ENCODE data around the gene ECM2. TPM values are rescaled to one million over a fixed set of nuclear protein-coding genes. Genes with fewer than 3 reads are reported as not detected.

Gene ECM2
- total and polyA plus RNA-seq, 12 donors = 2.1 to 14.9 (median 8.4) TPM

DNA sequence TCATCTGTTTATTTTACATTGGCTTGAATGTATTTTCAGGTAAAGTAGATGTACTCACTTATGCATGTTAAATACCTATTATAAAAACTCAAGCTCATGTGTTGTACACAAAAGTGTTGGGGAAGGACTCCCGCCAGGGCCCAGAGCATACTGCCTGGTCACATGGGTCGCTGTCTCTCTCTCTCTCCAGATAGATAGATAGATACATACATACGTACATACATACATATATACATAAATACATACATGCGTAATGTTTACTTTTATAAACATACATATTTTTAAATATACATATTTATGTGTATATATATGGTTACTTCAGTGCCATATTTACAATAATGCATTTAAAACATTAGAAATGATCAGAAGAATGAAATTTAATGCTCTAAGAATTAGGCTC is 78.2 kb downstream of the ECM2 start:
- H3K4me1 ChIP-seq = no peaks in the 10 kb centered on the region
- ATAC-seq (no peak), DNase-seq (no peak)
- no peaks in the 10 kb centered on the region for H3K9me3 ChIP-seq
- H3K36me3 ChIP-seq = peaks cover 0 to 44% (median 0%) of the 10 kb centered on the region in 9 donors
- no peak overlapping the region for H3K27ac ChIP-seq
- intact Hi-C loops (cut with DNase I) = no loop called here
- H3K4me3 ChIP-seq = no peak overlapping the region
- 95 to 97% methylated on average over 4 of the region's 4 CpGs for WGBS, 2 donors
- H3K27me3 ChIP-seq = no peaks in the 10 kb centered on the region
- TF ChIP-seq, protein P1, sequence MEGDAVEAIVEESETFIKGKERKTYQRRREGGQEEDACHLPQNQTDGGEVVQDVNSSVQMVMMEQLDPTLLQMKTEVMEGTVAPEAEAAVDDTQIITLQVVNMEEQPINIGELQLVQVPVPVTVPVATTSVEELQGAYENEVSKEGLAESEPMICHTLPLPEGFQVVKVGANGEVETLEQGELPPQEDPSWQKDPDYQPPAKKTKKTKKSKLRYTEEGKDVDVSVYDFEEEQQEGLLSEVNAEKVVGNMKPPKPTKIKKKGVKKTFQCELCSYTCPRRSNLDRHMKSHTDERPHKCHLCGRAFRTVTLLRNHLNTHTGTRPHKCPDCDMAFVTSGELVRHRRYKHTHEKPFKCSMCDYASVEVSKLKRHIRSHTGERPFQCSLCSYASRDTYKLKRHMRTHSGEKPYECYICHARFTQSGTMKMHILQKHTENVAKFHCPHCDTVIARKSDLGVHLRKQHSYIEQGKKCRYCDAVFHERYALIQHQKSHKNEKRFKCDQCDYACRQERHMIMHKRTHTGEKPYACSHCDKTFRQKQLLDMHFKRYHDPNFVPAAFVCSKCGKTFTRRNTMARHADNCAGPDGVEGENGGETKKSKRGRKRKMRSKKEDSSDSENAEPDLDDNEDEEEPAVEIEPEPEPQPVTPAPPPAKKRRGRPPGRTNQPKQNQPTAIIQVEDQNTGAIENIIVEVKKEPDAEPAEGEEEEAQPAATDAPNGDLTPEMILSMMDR (IDR thresholded peaks at IDR 0.05) = no peak

GRCh38 chr9:92455217-92455616 is 80.6 kb downstream of the ECM2 start:
- intact Hi-C loops (cut with DNase I) = no loop called here
- WGBS, 2 donors = 81 to 86% methylated on average over 3 of the region's 3 CpGs
- no peak overlapping the region for H3K4me3 ChIP-seq
- H3K36me3 ChIP-seq = peaks cover 0 to 33% (median 0%) of the 10 kb centered on the region in 9 donors
- ATAC-seq (no peak), DNase-seq (no peak)
- TF ChIP-seq, protein P1 (IDR thresholded peaks at IDR 0.05) = peak in 2 of 9 donors; percentile 10 to 19
- H3K27ac ChIP-seq = no peak overlapping the region
- no peaks in the 10 kb centered on the region for H3K27me3 ChIP-seq
- H3K4me1 ChIP-seq = no peaks in the 10 kb centered on the region
- H3K9me3 ChIP-seq = no peaks in the 10 kb centered on the region

GRCh38 chr9:92446536-92446935 is 89.3 kb downstream of the ECM2 start:
- Histone ChIP-seq H3K27me3 (no peaks in the 10 kb centered on the region), H3K36me3 (no peaks in the 10 kb centered on the region), H3K27ac (no peak overlapping the region), H3K9me3 (no peaks in the 10 kb centered on the region), H3K4me3 (no peak overlapping the region), H3K4me1 (no peaks in the 10 kb centered on the region)
- DNase-seq = no peak
- TF ChIP-seq, protein P1 (IDR thresholded peaks at IDR 0.05) = no peak
- intact Hi-C loops (cut with DNase I) = loop anchor here in 2 of 10 donors (10.0 kb wide), 3 partner anchors 102 to 188 kb away; no protein-coding TSS in a partner anchor
- no peak for ATAC-seq

Small RNAs within 50 kb of the gene (microRNA-seq; reads per million reads assigned to microRNA genes)
- gene MIR4670 = 0.51 to 1.2 reads per million in 2 donors

Other genes starting within 250 kb of the ECM2 start
- gene IARS1, start 242.3 kb downstream of the ECM2 start, total RNA-seq = 10 to 100 TPM; 48.0 to 79.6 (median 62.7) TPM
- gene IARS1, start 242.3 kb downstream of the ECM2 start, polyA plus RNA-seq = 10 to 100 TPM in 1 of 2 donors, 1 to 10 TPM in 1; 9.0 to 54.7 TPM
- 10 to 100 TPM; 12.6 to 19.1 (median 15.0) TPM for gene NOL8, start 210.6 kb downstream of the ECM2 start, total RNA-seq
- 10 to 100 TPM in 1 of 2 donors, 1 to 10 TPM in 1; 9.1 to 27.4 TPM for gene NOL8, start 210.6 kb downstream of the ECM2 start, polyA plus RNA-seq
- gene CENPP, start 210.0 kb downstream of the ECM2 start, total RNA-seq = 1 to 10 TPM; 1.3 to 5.2 (median 3.1) TPM
- gene CENPP, start 210.0 kb downstream of the ECM2 start, polyA plus RNA-seq = 1 to 10 TPM; 1.3 to 1.4 TPM
- gene OGN, start 131.4 kb downstream of the ECM2 start, total RNA-seq = 10 to 100 TPM in 7 of 10 donors, 1 to 10 TPM in 3; 2.2 to 25.9 (median 13.0) TPM
- 1 to 10 TPM; 3.5 to 4.2 TPM for gene OGN, start 131.4 kb downstream of the ECM2 start, polyA plus RNA-seq
- gene OMD, start 111.5 kb downstream of the ECM2 start, total RNA-seq = 10 to 100 TPM in 1 of 10 donors, 1 to 10 TPM in 9; 2.5 to 11.4 (median 4.3) TPM
- 1 to 10 TPM; 2.1 to 2.6 TPM for gene OMD, start 111.5 kb downstream of the ECM2 start, polyA plus RNA-seq
- 10 to 100 TPM in 8 of 10 donors, 1 to 10 TPM in 2; 2.3 to 29.6 (median 19.4) TPM for gene ASPN, start 53.5 kb downstream of the ECM2 start, total RNA-seq
- 10 to 100 TPM in 1 of 2 donors, 1 to 10 TPM in 1; 3.2 to 11.4 TPM for gene ASPN, start 53.5 kb downstream of the ECM2 start, polyA plus RNA-seq
- 10 to 100 TPM in 2 of 10 donors, 1 to 10 TPM in 8; 6.5 to 17.8 (median 8.5) TPM for gene IPPK, start 134.1 kb upstream of the ECM2 start, total RNA-seq
- 1 to 10 TPM; 5.2 to 8.2 TPM for gene IPPK, start 134.1 kb upstream of the ECM2 start, polyA plus RNA-seq
- gene BICD2, start 228.8 kb upstream of the ECM2 start, total RNA-seq = 10 to 100 TPM; 28.0 to 41.8 (median 33.4) TPM
- 10 to 100 TPM; 22.5 to 24.7 TPM for gene BICD2, start 228.8 kb upstream of the ECM2 start, polyA plus RNA-seq